ENCODE results near the gene MLN.

DNA sequence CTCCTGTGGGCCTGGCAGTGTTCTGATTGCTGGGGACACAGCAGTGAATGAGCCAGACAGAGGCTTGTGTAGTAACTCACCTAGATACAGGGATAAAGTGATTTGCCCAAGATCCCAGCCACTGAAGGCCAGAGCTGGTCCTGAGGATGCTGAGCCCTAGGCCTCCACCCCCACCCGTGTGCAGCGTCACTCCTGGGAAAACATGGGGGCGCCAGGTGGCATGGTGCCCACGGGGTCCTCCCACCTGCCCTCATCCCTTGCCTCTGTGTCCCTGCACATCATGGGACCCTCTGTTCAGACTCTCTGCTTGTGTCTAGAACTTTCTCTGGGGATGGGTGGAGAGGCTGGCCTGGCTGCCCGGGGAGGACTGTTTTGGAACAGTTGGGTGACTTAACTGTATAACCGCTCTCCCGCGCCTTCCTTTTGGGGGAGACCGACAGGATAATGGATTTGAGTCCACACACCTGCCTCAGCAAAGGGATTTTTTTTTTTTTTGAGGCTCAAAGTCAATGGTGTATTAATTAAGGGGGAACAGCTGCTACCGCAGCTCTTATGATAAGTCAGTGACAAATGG is 34.5 kb downstream of the MLN start:
- TF ChIP-seq, protein P1, sequence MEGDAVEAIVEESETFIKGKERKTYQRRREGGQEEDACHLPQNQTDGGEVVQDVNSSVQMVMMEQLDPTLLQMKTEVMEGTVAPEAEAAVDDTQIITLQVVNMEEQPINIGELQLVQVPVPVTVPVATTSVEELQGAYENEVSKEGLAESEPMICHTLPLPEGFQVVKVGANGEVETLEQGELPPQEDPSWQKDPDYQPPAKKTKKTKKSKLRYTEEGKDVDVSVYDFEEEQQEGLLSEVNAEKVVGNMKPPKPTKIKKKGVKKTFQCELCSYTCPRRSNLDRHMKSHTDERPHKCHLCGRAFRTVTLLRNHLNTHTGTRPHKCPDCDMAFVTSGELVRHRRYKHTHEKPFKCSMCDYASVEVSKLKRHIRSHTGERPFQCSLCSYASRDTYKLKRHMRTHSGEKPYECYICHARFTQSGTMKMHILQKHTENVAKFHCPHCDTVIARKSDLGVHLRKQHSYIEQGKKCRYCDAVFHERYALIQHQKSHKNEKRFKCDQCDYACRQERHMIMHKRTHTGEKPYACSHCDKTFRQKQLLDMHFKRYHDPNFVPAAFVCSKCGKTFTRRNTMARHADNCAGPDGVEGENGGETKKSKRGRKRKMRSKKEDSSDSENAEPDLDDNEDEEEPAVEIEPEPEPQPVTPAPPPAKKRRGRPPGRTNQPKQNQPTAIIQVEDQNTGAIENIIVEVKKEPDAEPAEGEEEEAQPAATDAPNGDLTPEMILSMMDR (IDR thresholded peaks at IDR 0.05), result no peak
- no peak for TF ChIP-seq GABPA (IDR thresholded peaks at IDR 0.05; ENCODE audit: low read depth)
- TF ChIP-seq, protein P2, sequence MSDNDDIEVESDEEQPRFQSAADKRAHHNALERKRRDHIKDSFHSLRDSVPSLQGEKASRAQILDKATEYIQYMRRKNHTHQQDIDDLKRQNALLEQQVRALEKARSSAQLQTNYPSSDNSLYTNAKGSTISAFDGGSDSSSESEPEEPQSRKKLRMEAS (IDR thresholded peaks at IDR 0.05; ENCODE audit: low read depth), result no peak
- TF ChIP-seq SMC3 (IDR thresholded peaks at IDR 0.05; ENCODE audit: low read depth, low read length), result no peak
- TF ChIP-seq, protein P3, sequence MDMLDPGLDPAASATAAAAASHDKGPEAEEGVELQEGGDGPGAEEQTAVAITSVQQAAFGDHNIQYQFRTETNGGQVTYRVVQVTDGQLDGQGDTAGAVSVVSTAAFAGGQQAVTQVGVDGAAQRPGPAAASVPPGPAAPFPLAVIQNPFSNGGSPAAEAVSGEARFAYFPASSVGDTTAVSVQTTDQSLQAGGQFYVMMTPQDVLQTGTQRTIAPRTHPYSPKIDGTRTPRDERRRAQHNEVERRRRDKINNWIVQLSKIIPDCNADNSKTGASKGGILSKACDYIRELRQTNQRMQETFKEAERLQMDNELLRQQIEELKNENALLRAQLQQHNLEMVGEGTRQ (IDR thresholded peaks at IDR 0.05; ENCODE audit: borderline replicate concordance, low read depth, low read length), result no peak
- TF ChIP-seq JUND (IDR thresholded peaks at IDR 0.05), result no peak
- no peak for TF ChIP-seq MXI1 (IDR thresholded peaks at IDR 0.05; ENCODE audit: low read depth, low read length)
- TF ChIP-seq SIN3A (IDR thresholded peaks at IDR 0.05; ENCODE audit: borderline replicate concordance, low read depth, low read length), result no peak
- TF ChIP-seq FOXM1 (IDR thresholded peaks at IDR 0.05; ENCODE audit: low read depth), result no peak
- no peak for TF ChIP-seq TEAD4 (IDR thresholded peaks at IDR 0.05; ENCODE audit: borderline replicate concordance, insufficient read depth)
- no peak for TF ChIP-seq RFX5 (IDR thresholded peaks at IDR 0.05; ENCODE audit: low read length)
- TF ChIP-seq, protein P4, sequence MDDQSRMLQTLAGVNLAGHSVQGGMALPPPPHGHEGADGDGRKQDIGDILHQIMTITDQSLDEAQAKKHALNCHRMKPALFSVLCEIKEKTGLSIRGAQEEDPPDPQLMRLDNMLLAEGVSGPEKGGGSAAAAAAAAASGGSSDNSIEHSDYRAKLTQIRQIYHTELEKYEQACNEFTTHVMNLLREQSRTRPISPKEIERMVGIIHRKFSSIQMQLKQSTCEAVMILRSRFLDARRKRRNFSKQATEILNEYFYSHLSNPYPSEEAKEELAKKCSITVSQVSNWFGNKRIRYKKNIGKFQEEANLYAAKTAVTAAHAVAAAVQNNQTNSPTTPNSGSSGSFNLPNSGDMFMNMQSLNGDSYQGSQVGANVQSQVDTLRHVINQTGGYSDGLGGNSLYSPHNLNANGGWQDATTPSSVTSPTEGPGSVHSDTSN (IDR thresholded peaks at IDR 0.05), result no peak

Measured in SK-N-SH (cell line).